H1 (cell line): Measurements from ENCODE around the gene KPNA1. TPM values are rescaled to one million over a fixed set of nuclear protein-coding genes. Genes with fewer than 3 reads are reported as not detected.

Experiments
- CTCF ChIA-PET: fragments of 300-600 bp; sonication (Branson Sonifier 250); formaldehyde crosslinking; loops from one replicate; lab custom pipeline; 2021; ENCODE audit not compliant: partially characterized antibody; lab: Charles Lee
- POLR2A ChIA-PET: fragments of 300-600 bp; sonication (Branson Sonifier 250); formaldehyde crosslinking; loops from one replicate; lab custom pipeline; 2021; ENCODE audit warnings: inconsistent platforms; ENCODE audit not compliant: partially characterized antibody; lab: Charles Lee
- DNase-seq, 2 experiments: peaks; one replicate each; pipeline versions ENCODE4 v3.0.0 to v3.0.0-alpha.2; 2010 to 2022; ENCODE audit warnings: low spot score in 2 of 2, low read depth in 1 of 2, mixed read lengths in 1 of 2
- FAIRE-seq: peaks from 2 replicates; lab custom pipeline; 2011; peaks lifted over from hg19 to GRCh38; lab: Jason Lieb, UNC
- H2AFZ ChIP-seq: 2 replicates; pipeline ENCODE4 v1.8.1; 2012; ENCODE audit warnings: low read length, inconsistent platforms
- H2AK5ac ChIP-seq: 2 replicates; pipeline ENCODE4 v1.6.1; 2013; ENCODE audit warnings: low read depth, low read length
- H2BK120ac ChIP-seq: replicated peaks from 2 replicates; pipeline ENCODE3; 2013; ENCODE audit warnings: low read depth, low read length, inconsistent platforms
- H2BK12ac ChIP-seq: 2 replicates; pipeline ENCODE4 v1.6.1; 2013; ENCODE audit warnings: low read depth, low read length
- H2BK15ac ChIP-seq: 2 replicates; pipeline ENCODE4 v1.6.1; 2013; ENCODE audit warnings: low read length
- H2BK20ac ChIP-seq: 2 replicates; pipeline ENCODE4 v1.6.1; 2013; ENCODE audit warnings: low read length
- H2BK5ac ChIP-seq: 2 replicates; pipeline ENCODE4 v1.6.1; 2013; ENCODE audit warnings: low read depth, low read length
- H3K14ac ChIP-seq: 2 replicates; pipeline ENCODE4 v1.6.1; 2013; ENCODE audit warnings: inconsistent platforms; ENCODE audit not compliant: insufficient read length
- H3K18ac ChIP-seq: 2 replicates; pipeline ENCODE4 v1.6.1; 2013; ENCODE audit warnings: low read length; ENCODE audit errors: extremely low read depth
- H3K23ac ChIP-seq: 2 replicates; pipeline ENCODE4 v1.6.1; 2013; ENCODE audit warnings: inconsistent platforms; ENCODE audit not compliant: insufficient read length
- H3K23me2 ChIP-seq: 2 replicates; pipeline ENCODE4 v1.6.1; 2013; ENCODE audit warnings: low read depth, low read length
- H3K27ac ChIP-seq: 2 replicates; pipeline ENCODE4 v1.6.1; 2011; ENCODE audit warnings: low read depth, low read length, inconsistent platforms
- H3K27me3 ChIP-seq, 4 experiments: replicated peaks in 1 of 4; 1 replicate in 1 of 4; 2 replicates in 3 of 4; pipeline versions ENCODE4 v1.6.1 to v1.8.1; 2011 to 2013; ENCODE audit warnings: low read length in 3 of 4, mild to moderate bottlenecking in 3 of 4, inconsistent platforms in 2 of 4, mixed read lengths in 2 of 4, moderate library complexity in 1 of 4; ENCODE audit not compliant: control insufficient read depth in 3 of 4, insufficient read depth in 3 of 4; ENCODE audit errors: extremely low read depth in 1 of 4
- H3K36me3 ChIP-seq, 4 experiments: 2 replicates each; pipeline versions ENCODE4 v1.6.1 to v1.8.1; 2011 to 2013; ENCODE audit warnings: mild to moderate bottlenecking in 4 of 4, low read length in 3 of 4, moderate library complexity in 2 of 4, control low read depth in 1 of 4, inconsistent platforms in 1 of 4; ENCODE audit not compliant: insufficient read depth in 4 of 4, control insufficient read depth in 2 of 4
- H3K4ac ChIP-seq: replicated peaks from 2 replicates; pipeline ENCODE3; 2013; ENCODE audit warnings: low read length, low read depth, mixed read lengths, inconsistent platforms; ENCODE audit not compliant: insufficient read length
- H3K4me1 ChIP-seq, 4 experiments: replicated peaks in 1 of 4; 1 replicate in 1 of 4; 2 replicates in 3 of 4; pipeline versions ENCODE4 v1.6.1 to v1.8.1; 2011 to 2013; ENCODE audit warnings: low read length in 3 of 4, inconsistent platforms in 2 of 4, mixed read lengths in 1 of 4; ENCODE audit not compliant: insufficient read depth in 4 of 4, control insufficient read depth in 3 of 4
- H3K4me2 ChIP-seq, 2 experiments: 2 replicates each; pipeline versions ENCODE4 v1.6.1 to v1.8.1; 2011 to 2013; ENCODE audit warnings: low read depth in 2 of 2, low read length in 2 of 2, control low read depth in 1 of 2, inconsistent platforms in 1 of 2, mild to moderate bottlenecking in 1 of 2; ENCODE audit not compliant: insufficient read depth in 1 of 2
- H3K4me3 ChIP-seq, 4 experiments: fragments of 200-600, 300-600 bp in 1 of 4; sonication (generic), shearing (Covaris generic), sonication (Bioruptor Twin) in 1 of 4; 2 replicates each; pipeline versions ENCODE4 v1.5.1 to v1.8.1; 2011 to 2016; ENCODE audit warnings: low read length in 4 of 4, low read depth in 3 of 4, control low read depth in 2 of 4, inconsistent platforms in 2 of 4, mild to moderate bottlenecking in 2 of 4, mixed read lengths in 1 of 4, moderate library complexity in 1 of 4; ENCODE audit not compliant: insufficient read depth in 2 of 4; ENCODE audit errors: extremely low read depth in 1 of 4
- H3K56ac ChIP-seq: replicated peaks from 2 replicates; pipeline ENCODE3; 2013; ENCODE audit warnings: low read depth, mild to moderate bottlenecking, mixed read lengths, low read length, inconsistent platforms; ENCODE audit not compliant: insufficient read length
- H3K79me1 ChIP-seq: 2 replicates; pipeline ENCODE4 v1.6.1; 2013; ENCODE audit warnings: low read depth, low read length, control low read depth
- H3K79me2 ChIP-seq, 2 experiments: 2 replicates each; pipeline versions ENCODE4 v1.6.1 to v1.8.1; 2012 to 2013; ENCODE audit warnings: low read length in 2 of 2, mild to moderate bottlenecking in 2 of 2, inconsistent platforms in 1 of 2; ENCODE audit not compliant: insufficient read depth in 2 of 2, control insufficient read depth in 1 of 2
- H3K9ac ChIP-seq, 4 experiments: replicated peaks in 1 of 4; 1 replicate in 1 of 4; 2 replicates in 3 of 4; pipeline versions ENCODE4 v1.6.1 to v1.8.1; 2011 to 2013; ENCODE audit warnings: low read depth in 3 of 4, low read length in 3 of 4, control low read depth in 2 of 4, mild to moderate bottlenecking in 2 of 4, moderate library complexity in 2 of 4, inconsistent platforms in 1 of 4; ENCODE audit errors: extremely low read depth in 1 of 4
- H3K9me3 ChIP-seq, 2 experiments: 2 replicates each; pipeline versions ENCODE4 v1.6.1 to v1.8.1; 2012 to 2013; ENCODE audit warnings: mild to moderate bottlenecking in 2 of 2, moderate library complexity in 2 of 2, control low read depth in 1 of 2, inconsistent platforms in 1 of 2, low read depth in 1 of 2, low read length in 1 of 2, mixed read lengths in 1 of 2; ENCODE audit not compliant: insufficient read depth in 2 of 2
- H4K20me1 ChIP-seq, 2 experiments: replicated peaks in 1 of 2; 2 replicates each; pipeline versions ENCODE3 to v1.8.1; 2011 to 2013; ENCODE audit warnings: inconsistent platforms in 2 of 2, low read length in 2 of 2, mild to moderate bottlenecking in 1 of 2; ENCODE audit not compliant: insufficient read depth in 2 of 2, control insufficient read depth in 1 of 2
- H4K5ac ChIP-seq: 2 replicates; pipeline ENCODE4 v1.6.1; 2013; ENCODE audit warnings: low read length, low read depth, mixed read lengths, inconsistent platforms; ENCODE audit not compliant: insufficient read length
- H4K8ac ChIP-seq: 2 replicates; pipeline ENCODE4 v1.8.0; 2013; ENCODE audit warnings: mild to moderate bottlenecking, moderate library complexity, low read length, inconsistent platforms; ENCODE audit not compliant: insufficient read depth; ENCODE audit errors: extremely low read depth
- H4K91ac ChIP-seq: replicated peaks from 2 replicates; pipeline ENCODE3; 2013; ENCODE audit warnings: low read length, mixed read lengths, inconsistent platforms; ENCODE audit not compliant: insufficient read length
- ATF3 ChIP-seq: IDR thresholded peaks from 2 replicates; pipeline ENCODE4 v1.6.1; 2011; ENCODE audit warnings: low read depth, mild to moderate bottlenecking, low read length; ENCODE audit not compliant: insufficient read depth
- CBX5 ChIP-seq: fragments of 300-800, 300-1000 bp; sonication (generic); IDR thresholded peaks from 2 replicates; pipeline ENCODE4 v1.7.1; 2016; ENCODE audit warnings: antibody characterized with exemption, low read length, low read depth
- EGR1 ChIP-seq: IDR thresholded peaks from 2 replicates; pipeline ENCODE4 v1.6.1; 2011; ENCODE audit warnings: low read depth, low read length, borderline replicate concordance
- EZH2 ChIP-seq: fragments of 200-600 bp; sonication (generic); IDR thresholded peaks from 2 replicates; pipeline ENCODE4 v1.7.1; 2012; ENCODE audit warnings: low read depth, mild to moderate bottlenecking, moderate library complexity, low read length, inconsistent platforms; ENCODE audit not compliant: severe bottlenecking
- POLR2A ChIP-seq, 2 experiments: IDR thresholded peaks; 1 replicate in 1 of 2; 2 replicates in 1 of 2; pipeline ENCODE4 v1.6.1; 2011; ENCODE audit warnings: low read depth in 2 of 2, low read length in 2 of 2, mild to moderate bottlenecking in 2 of 2; ENCODE audit errors: control extremely low read depth in 1 of 2
- POLR2AphosphoS5 ChIP-seq: IDR thresholded peaks from 2 replicates; pipeline ENCODE4 v1.6.1; 2011; ENCODE audit warnings: low read depth, low read length
- POU5F1 ChIP-seq: IDR thresholded peaks from 2 replicates; pipeline ENCODE4 v1.6.1; 2011; ENCODE audit warnings: low read depth, mild to moderate bottlenecking, low read length, moderate library complexity
- RBBP5 ChIP-seq: IDR thresholded peaks from 2 replicates; pipeline ENCODE4 v1.7.1; 2012; ENCODE audit warnings: low read depth, mild to moderate bottlenecking, inconsistent platforms, low read length, moderate library complexity, borderline replicate concordance
- RFX5 ChIP-seq: IDR thresholded peaks from 2 replicates; pipeline ENCODE4 v1.6.1; 2011; ENCODE audit warnings: low read depth, low read length, improper control_type of control experiment, borderline replicate concordance
- SAP30 ChIP-seq: fragments of 300-600 bp; sonication (generic); IDR thresholded peaks from 2 replicates; pipeline ENCODE4 v1.7.1; 2012; ENCODE audit warnings: low read length, moderate library complexity, mild to moderate bottlenecking, inconsistent platforms; ENCODE audit not compliant: insufficient read depth, insufficient replicate concordance
- SP1 ChIP-seq: IDR thresholded peaks from 2 replicates; pipeline ENCODE4 v1.6.1; 2011; ENCODE audit warnings: low read depth, low read length
- TBP ChIP-seq: IDR thresholded peaks from 2 replicates; pipeline ENCODE4 v1.6.1; 2011; ENCODE audit warnings: low read depth, low read length, improper control_type of control experiment
- ZNF274 ChIP-seq: IDR thresholded peaks from 2 replicates; pipeline ENCODE4 v1.7.0; 2012; ENCODE audit warnings: low read length, borderline replicate concordance; ENCODE audit errors: extremely low read depth
- WGBS, 2 experiments: shearing (Covaris generic) in 1 of 2; methylation state at CpG; one replicate each; pipeline versions ENCODE4 v1.1.6 to v1.1.7; 2013 to 2015; ENCODE audit warnings: low lambda C conversion rate in 2 of 2, mixed read lengths in 2 of 2, inconsistent platforms in 1 of 2, low coverage in 1 of 2, missing lambda C conversion rate in 1 of 2; ENCODE audit not compliant: insufficient replicate concordance in 2 of 2, insufficient coverage in 1 of 2, insufficient read length in 1 of 2; ENCODE audit errors: extremely low coverage in 1 of 2, missing lambda C conversion rate in 1 of 2; 5-methylcytosine and 5-hydroxymethylcytosine counted together
- polyA plus RNA-seq, 7 experiments: library from polyadenylated mRNA; depleted of rRNA in 3 of 7; stranded (reverse) in 5 of 7; unstranded in 2 of 7; fragments of >200 nt in 5 of 7; fragments of 200-250 nt in 2 of 7; gene quantifications; 1 replicate in 5 of 7; 2 replicates in 1 of 7; 4 replicates in 1 of 7; pipeline versions ENCODE4 v1.2.1 to v1.2.3, GENCODE V29; 2011 to 2013; ENCODE audit warnings: missing spikeins in 2 of 7, mixed read lengths in 2 of 7
- total RNA-seq: library from RNA; stranded (reverse); fragmentation: NEBNext Ultra II Directional; extraction: Animal tissue kit (Norgen Biotek cat#: 25700); gene quantifications from 2 replicates; pipeline ENCODE4 v1.2.1, GENCODE V29; 2021

Gene KPNA1
- total and polyA plus RNA-seq, 2 of the 8 experiments (the other 6 are each of a cell fraction or from before 2014, with no cell fraction given) = 14.8 to 63.0 TPM

GRCh38 chr3:122488262-122488973, 26.3 kb downstream of the KPNA1 start:
- Histone ChIP-seq H3K4ac (no peak overlapping the region), H2AFZ (no peak overlapping the region), H2AK5ac (no peak overlapping the region), H3K4me1 (no peaks in the 10 kb centered on the region)
- CTCF ChIA-PET = interaction anchor here (0.6 to 1.1 kb wide), 5 partner anchors 8 to 136 kb away, joined by 3 to 4 read pairs (median 3); no protein-coding TSS in a partner anchor
- no peak for DNase-seq
- no peak for TF ChIP-seq ATF3
- TF ChIP-seq CBX5 = no peak
- TF ChIP-seq EZH2 = no peak
- no peak for TF ChIP-seq ZNF274
- TF ChIP-seq POLR2A (IDR thresholded peaks at IDR 0.05; ENCODE audit: control extremely low read depth in 1 of 2, low read depth in 2 of 2, low read length in 2 of 2) = no peak
- TF ChIP-seq POLR2AphosphoS5 = no peak
- TF ChIP-seq RBBP5 = no peak
- TF ChIP-seq POU5F1 = no peak
- TF ChIP-seq SAP30 = no peak
- TF ChIP-seq RFX5 = no peak
- TF ChIP-seq EGR1 = no peak
- TF ChIP-seq SP1 = no peak
- TF ChIP-seq TBP = no peak
- TF ChIP-seq, all 59 proteins: peak for 0
- Histone ChIP-seq H3K14ac (no peak overlapping the region), H3K4me2 (no peak overlapping the region), H3K79me2 (peaks cover 0 to 37% of the 10 kb centered on the region in 2 experiments; a peak in 2 of 4 replicates), H4K20me1 (peaks cover 0 to 4% of the 10 kb centered on the region in 2 experiments), H4K91ac (no peak overlapping the region), H3K36me3 (peaks cover 0 to 13% (median 1%) of the 10 kb centered on the region in 4 experiments; a peak in 2 of 8 replicates), H2BK5ac (no peak overlapping the region), H3K79me1 (no peaks in the 10 kb centered on the region; the same call in 1 of the 2 replicates), H4K8ac (no peak overlapping the region), H3K23ac (no peak overlapping the region), H2BK120ac (no peak overlapping the region), H2BK15ac (no peak overlapping the region), H3K23me2 (no peaks in the 10 kb centered on the region), H3K4me3 (no peak overlapping the region), H3K27ac (no peak overlapping the region), H3K56ac (no peak overlapping the region), H3K18ac (no peak overlapping the region), H4K5ac (no peak overlapping the region), H3K9me3 (no peaks in the 10 kb centered on the region), H2BK20ac (no peak overlapping the region), H3K27me3 (no peaks in the 10 kb centered on the region), H2BK12ac (no peak overlapping the region), H3K9ac (no peak overlapping the region)
- FAIRE-seq = peak; percentile 24
- WGBS, 2 experiments = 81% methylated on average over 7 of the region's 7 CpGs; no CpG with 5 or more reads in 1 of the 2 experiments
- POLR2A ChIA-PET = interaction anchor here (1.2 kb wide), 1 partner anchor 64 kb away, joined by 3 read pairs; no protein-coding TSS in a partner anchor
